HG03565 (cell line): Measurements from ENCODE around the gene ANKIB1.
"Not testable (repeated sequence)": the region's sequence is repeated elsewhere in the genome, so short reads cannot be mapped to it uniquely, and the experiment has no call there.

Source experiments
- ATAC-seq: cut with Tn5 transposase; IDR thresholded peaks from one replicate; pipeline ENCODE4 v1.9.1; 2021; ENCODE audit warnings: mild to moderate bottlenecking, moderate library complexity; ENCODE audit not compliant: unreplicated experiment

The ANKIB1 gene

GRCh38 chr7:92325858-92326257 is 80.1 kb downstream of the ANKIB1 start:
- no peak for ATAC-seq

GRCh38 chr7:92330835-92331438 is 85.2 kb downstream of the ANKIB1 start:
- no peak for ATAC-seq

GRCh38 chr7:92331508-92331907 is 85.7 kb downstream of the ANKIB1 start:
- no peak for ATAC-seq

DNA sequence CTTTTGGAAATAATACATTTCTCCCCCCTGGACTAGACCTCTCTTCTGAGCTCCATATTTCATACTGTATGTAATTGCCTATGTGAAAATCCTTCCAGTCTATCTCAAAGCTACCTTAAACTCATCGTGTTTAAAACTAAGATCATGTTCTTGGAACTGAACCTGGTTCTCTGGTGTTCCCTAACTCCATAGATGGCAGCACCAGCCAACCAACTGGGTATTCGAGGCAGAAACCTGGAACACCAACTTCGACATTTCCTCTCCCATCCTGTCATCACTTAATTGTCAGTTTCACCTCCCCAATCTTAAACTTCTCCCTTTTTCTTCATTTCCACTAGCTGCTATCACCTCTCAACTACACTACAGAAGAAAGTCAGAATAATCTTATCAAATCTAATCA is 87.0 kb downstream of the ANKIB1 start:
- ATAC-seq = no peak

GRCh38 chr7:92333866-92334265 is 88.1 kb downstream of the ANKIB1 start:
- ATAC-seq = no peak

DNA sequence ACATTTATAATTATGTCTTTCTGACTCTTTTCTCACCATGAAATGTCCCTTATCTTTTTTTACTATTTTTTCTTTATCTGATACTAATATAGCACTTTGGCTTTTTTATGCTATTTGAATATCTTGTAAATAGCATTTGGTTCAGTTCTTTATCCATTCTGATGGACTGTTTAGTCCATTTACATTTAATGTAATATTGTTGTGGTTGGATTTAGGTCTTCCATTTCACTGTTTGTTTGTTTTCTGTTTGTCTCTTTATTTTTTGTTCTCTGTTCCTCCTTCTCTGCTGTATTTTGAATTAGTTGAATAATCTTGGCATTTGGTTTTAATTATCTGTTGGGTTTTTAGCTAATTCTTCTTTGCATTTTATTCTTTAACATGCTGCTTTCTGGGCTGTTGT is 89.8 kb downstream of the ANKIB1 start:
- ATAC-seq = no peak

DNA sequence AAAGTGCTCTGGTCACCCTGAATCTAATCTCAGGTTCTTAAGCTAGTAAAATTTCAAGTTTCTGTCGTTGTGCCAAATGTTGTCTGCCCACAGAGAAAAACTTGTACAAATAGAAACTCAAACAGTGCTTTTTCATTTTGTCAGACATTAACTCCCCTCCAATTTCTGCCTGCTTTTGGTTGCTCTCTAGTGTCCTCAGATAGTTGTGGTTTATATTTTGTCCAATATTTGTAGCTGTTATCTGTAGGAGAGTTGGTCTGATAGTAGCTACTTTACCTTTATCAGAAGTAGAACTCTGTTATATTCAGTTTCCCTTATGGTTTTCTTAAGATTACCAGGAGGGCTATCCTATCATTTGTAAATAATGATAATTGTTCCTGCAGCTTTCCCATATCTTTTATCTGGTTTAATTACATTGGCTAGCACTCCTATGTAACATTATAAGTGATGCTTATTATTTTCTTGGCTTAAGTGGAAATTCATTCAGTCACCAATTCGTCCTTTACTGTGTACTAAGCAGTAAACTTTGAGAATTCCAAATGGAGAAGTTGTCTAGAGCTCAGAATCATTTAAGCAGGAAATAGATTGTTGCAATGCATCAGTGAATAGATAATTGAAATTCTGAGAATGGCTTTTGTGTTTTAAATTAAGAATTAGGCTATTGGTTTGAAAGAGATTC is 91.0 kb downstream of the ANKIB1 start:
- ATAC-seq = no peak

DNA sequence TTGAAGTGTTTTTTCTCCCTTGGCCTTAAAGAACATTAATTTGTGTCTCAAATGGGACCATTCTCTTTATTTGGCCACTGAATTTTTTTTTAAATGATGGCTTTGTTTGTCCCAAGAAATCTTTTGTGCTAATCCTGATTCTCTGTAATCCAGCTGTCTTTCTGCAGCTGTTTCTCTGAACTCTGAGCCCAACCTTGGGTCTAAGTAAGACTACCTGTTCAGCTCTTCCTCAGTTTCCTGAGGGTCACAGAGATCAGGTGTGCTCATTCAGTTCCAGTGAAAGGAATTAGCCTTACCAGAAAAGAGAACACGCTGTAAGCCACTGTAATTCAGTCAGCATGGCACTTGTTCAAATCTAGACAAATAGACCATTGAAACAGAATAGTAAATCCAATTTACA is 94.2 kb downstream of the ANKIB1 start:
- ATAC-seq = no peak

DNA sequence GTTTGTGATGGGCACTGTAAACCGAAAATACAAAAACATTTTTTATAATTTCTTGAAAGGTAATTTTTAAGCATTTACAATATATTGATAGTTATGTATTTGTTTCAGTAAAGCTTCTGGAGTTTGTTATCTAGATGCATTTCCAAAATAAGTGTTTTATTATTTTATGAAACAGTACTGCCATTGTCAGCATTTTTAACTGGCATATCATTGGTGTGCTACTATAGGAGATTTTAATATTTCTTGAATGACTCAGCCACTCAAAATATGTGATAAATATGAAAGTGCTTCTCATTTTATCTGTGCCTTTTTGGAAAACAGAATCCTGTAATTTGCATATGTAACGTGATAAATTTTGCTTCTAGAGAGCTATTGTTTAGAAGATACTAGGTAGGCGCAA is 97.9 kb downstream of the ANKIB1 start:
- ATAC-seq = no peak

- ATAC-seq = no peak
Observed at GRCh38 chr7:92352009-92352408, 106.2 kb downstream of the ANKIB1 start.

DNA sequence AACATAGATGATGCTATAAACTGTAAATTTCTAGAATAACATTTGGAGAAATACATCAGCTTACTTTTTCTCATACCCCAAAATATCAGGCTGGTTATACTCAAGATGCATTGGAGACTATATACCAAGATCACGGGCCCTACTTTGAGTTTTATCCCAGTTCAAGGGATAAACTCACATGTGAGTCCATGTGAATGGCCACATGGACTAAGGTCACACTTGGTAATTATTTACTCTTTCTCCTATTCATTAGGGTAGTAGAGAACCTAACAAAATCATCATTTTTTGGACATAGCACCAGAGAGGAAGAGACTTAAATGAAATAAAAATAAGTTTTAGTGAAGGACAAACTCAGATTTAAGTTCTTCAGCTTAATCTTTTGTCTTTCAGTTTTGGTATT is 108.4 kb downstream of the ANKIB1 start:
- ATAC-seq = no peak

DNA sequence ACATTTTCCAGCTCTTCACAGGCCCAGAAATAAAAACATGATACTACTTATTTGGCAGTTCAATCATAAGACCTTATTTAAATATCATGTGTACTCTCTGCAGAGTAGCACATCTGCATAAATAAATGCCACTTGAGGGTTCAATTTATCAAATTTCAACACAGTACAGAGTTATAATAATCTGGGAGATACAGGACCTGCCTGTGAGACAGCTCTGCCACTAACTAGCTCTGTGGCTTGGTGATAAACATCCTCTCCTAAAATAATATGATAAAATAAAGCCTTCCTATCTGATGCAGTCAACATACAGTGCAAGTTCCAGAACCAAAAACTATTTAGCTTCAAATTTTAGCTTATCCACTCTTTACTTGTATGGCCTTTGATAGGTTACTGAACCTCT is 110.6 kb downstream of the ANKIB1 start:
- ATAC-seq = no peak

- no peak for ATAC-seq
Observed at GRCh38 chr7:92357260-92357659, 111.5 kb downstream of the ANKIB1 start.

- not testable (repeated sequence) for ATAC-seq
Observed at GRCh38 chr7:92359179-92359578, 113.4 kb downstream of the ANKIB1 start.

DNA sequence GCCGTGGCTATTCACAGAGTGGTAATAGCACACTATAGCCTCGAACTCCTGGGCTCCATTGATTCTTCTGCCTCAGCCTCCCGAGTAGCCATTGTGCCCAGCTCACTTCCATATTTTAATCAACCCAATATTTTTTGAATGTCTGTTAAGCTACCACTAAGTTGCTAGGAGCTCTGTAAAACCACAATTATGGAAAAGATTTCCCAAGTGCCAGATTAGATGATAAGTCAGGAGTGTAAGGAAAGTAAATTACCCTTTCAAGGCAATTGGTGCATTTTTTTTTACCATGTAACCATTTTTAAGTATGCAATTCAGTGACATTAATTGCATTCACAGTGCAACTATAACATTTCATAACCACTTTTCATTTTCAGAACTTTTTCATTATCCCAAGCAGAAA is 114.0 kb downstream of the ANKIB1 start:
- ATAC-seq = no peak

- ATAC-seq = no peak
Observed at GRCh38 chr7:92360387-92360786, 114.6 kb downstream of the ANKIB1 start.

DNA sequence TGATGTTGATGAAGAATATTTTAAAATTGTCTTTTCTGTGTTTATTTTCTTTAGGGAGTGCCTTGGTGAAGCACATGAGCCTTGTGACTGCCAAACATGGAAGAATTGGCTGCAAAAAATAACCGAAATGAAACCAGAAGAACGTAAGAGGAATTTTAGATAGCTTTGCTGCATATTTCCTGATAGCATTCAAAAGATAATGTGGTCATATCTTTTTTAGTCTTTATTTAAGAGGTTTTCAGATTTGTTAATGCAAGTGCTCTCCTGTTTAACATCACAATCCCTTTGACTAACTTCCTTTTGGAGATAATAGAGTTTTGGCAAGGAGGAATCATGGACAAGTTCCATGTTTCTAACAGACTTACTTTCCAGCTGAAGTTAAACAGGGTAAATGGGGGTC is 116.4 kb downstream of the ANKIB1 start:
- no peak for ATAC-seq

DNA sequence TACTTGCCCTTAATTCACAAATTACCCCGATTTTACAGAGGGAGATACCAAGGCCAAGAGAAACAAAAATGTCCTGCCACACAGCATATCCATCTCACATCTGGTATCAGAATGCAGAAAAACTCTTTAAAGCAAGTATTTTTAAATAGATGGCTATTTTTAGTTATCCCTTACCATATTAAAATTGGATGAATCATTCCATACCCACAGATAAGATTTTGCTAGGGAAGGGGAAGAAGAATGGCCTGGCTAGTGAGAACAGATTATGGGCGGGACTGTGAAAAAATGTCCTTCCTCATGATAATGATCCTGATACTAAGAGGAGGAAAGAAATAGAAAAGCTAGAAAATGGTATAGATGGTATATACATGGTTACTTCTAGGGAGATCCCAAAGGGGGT is 121.0 kb downstream of the ANKIB1 start:
- no peak for ATAC-seq

DNA sequence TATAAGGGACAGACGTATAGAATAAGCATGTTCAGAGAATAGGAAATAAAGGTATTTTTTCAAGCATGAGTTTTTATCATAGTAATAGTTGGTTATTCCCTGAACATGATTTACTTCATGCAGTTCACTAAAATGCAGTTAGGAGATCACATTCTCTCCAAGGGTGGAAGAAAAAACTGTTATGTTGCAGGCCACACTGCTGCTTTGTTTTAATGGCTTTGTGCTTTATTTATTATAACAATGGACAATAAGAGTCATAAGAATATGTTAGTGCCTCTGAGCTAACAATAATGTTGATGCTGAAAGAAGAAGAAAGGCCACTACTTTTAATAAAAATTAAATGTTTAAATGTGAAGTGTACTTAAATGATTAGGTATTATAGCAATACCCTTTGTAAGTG is 123.0 kb downstream of the ANKIB1 start:
- ATAC-seq = no peak

GRCh38 chr7:92375013-92375412 is 129.2 kb downstream of the ANKIB1 start:
- ATAC-seq = no peak

DNA sequence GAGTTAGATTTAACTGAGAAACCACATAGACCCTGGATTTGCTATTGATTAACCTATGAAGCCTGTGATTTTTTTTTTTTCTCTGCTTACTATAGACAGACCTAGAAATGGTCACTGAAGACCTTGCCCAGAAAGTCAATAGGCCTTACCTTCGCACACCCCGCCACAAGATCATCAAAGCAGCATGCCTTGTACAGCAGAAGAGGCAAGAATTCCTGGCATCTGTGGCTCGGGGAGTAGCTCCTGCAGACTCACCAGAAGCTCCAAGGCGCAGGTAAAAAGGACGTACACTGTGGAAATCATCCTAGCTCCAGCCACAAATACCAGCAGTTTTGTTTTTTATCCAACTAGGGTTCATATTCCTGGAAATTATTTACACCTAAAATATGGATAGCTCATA is 145.3 kb downstream of the ANKIB1 start:
- ATAC-seq = no peak

DNA sequence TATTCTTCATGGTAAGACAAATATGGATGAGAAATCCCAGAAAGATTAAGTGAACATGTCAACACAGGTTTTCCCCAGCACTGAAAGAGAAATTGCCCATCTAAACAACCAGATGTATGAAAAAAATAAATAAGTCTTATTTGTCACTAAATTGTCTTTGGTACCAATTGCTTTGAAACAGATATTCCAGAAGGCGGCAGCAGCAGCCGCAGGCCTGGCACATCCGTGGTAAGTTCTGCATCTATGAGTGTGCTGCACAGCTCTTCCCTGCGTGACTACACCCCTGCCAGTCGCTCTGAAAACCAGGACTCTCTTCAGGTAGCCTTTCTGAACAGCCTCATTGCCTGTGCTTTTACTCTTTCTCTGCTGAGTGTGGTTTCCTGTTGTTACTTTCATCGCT is 151.8 kb downstream of the ANKIB1 start:
- ATAC-seq = no peak

DNA sequence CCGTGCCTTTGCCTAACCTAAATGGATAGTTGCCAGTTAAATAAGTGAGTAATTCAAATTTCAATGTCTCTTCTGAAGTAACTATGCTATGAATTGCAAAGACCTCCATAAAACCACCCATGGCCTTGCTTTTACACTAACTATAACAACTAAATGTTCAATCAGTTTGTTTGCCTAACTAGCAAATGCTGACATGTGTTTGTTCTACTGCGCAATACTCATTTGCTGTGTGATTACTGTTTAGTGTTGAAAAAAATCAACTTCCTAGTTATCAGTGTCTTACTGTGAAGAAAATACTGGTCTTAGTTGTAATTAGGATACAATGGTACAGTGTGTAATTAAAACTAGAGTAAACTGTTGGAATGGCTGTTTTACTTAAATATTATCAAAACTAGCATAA is 154.2 kb downstream of the ANKIB1 start:
- ATAC-seq = no peak
